Measurements from ENCODE around the gene ZBTB24.

Gene ZBTB24

DNA sequence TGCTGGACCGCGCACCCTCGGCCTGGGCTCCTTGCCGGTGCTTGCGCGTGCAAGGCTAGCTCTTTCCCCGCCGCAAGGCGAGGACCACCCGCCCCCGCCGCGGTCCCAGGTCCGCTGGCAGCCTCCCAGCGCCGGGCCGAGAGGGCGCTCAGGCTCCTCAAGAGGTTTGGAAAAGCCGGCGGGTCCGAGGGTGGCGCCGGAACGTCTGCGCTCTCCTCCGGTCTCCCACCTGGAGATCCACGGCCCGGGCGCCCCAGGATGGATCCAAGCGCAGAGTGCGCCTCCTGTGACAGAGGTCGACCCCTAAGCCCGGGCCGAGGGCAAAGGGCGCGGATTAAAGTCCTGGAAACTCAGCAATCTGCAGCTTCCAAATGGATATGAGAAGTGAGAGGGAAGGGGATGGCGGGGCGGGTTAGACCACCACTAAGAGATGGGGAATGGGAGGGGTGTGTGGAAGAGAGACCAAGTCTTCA lies 26.9 kb downstream of the ZBTB24 start:
- DNase-seq (ENCODE audit: insufficient read length, low spot score) (no peak), FAIRE-seq (no peak)
- no peak for TF ChIP-seq CTCF (IDR thresholded peaks at IDR 0.05; ENCODE audit: insufficient read depth, missing control alignments)

- no peak for FAIRE-seq
- peak; percentile 5 for TF ChIP-seq CTCF (IDR thresholded peaks at IDR 0.05; ENCODE audit: insufficient read depth, missing control alignments)
- DNase-seq (ENCODE audit: insufficient read length, low spot score), result peak; percentile 69
Observed at GRCh38 chr6:109455437-109456110, 27.4 kb downstream of the ZBTB24 start, which contains the start of gene MICAL1. Gene MICAL1, minus strand, starts transcription at chr6:109455772. Its CDS starts 1,576 bp downstream, at chr6:109454196.

- TF ChIP-seq CTCF (IDR thresholded peaks at IDR 0.05; ENCODE audit: insufficient read depth, missing control alignments), result no peak
- DNase-seq (ENCODE audit: insufficient read length, low spot score) (no peak), FAIRE-seq (no peak)
Observed at GRCh38 chr6:109454496-109455436, 28.3 kb downstream of the ZBTB24 start.

DNA sequence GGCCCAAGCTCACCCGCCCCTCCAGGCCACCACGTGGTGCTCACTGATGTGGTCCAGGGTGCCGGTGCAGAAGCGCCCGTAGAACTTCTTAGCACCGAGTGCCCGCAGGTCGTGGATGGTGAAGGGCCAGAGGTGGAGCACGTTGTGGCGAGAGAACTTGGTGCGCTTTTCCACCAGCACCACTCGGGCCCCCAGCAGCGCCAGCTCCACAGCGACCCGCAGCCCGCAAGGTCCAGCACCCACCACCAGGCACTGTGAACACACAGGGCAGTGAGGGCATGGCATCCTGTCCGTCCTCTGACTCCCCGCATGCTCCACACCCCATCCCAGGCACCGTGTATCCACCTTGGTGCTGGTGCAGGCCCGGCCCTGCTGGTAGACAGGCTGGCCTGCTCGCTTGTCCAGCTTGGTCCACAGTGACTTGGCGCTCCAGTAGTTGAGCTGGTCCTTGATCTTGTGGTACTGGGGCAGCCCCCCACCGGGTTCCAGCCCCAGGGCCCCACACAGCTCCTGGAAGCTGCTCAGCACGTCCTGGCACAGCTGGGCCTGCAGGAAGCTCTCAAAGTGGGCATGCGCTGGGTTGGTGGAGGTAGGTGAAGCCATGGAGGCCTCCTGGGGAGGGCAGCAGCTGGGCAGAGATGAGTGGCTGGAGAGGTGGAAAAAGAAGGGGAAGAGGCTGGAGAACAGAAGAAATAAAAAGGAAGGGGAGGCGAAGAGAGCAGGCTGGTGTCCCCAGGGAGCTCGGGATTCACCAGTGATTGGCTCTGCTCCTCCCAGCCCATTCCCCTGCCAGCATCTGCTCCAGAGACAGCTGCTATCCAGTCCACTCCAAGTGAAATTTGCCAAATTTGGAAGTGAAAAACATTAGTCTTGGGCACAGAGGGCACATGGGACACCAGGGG lies 29.2 kb downstream of the ZBTB24 start:
- DNase-seq (ENCODE audit: insufficient read length, low spot score) (no peak), FAIRE-seq (no peak)
- no peak for TF ChIP-seq CTCF (IDR thresholded peaks at IDR 0.05; ENCODE audit: insufficient read depth, missing control alignments)

- no peak for FAIRE-seq
- DNase-seq (ENCODE audit: insufficient read length, low spot score), result no peak
- TF ChIP-seq CTCF (IDR thresholded peaks at IDR 0.05; ENCODE audit: insufficient read depth, missing control alignments), result no peak
Observed at GRCh38 chr6:109453156-109453555, 29.9 kb downstream of the ZBTB24 start.

DNA sequence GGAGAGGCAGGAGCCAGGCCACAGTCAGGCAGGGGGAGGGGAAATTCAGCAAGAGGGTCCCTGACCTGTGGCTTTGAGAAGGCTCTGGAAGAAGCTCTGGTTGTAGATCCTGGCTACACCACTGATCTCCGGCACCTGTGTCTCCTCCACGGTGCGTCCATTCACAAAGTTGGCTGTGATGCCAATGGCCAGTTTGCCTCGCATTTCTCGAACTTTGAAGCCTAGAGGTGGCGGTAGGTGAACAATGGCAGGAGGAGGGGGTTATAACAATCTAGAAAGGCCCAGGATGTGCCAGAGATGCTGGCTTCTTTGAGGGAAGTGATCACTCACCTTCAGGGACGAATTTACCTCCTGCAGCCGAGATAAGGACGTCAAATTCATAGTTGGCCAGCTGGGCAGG lies 30.8 kb downstream of the ZBTB24 start:
- FAIRE-seq (no peak), DNase-seq (ENCODE audit: insufficient read length, low spot score) (no peak)
- no peak for TF ChIP-seq CTCF (IDR thresholded peaks at IDR 0.05; ENCODE audit: insufficient read depth, missing control alignments)

Data from D721Med (cell line).